MM.1S (cell line): ENCODE results near the gene ECT2.

Experiments used
- DNase-seq: peaks from one replicate; pipeline ENCODE4 v3.0.0-alpha.2; 2015
- H2AFZ ChIP-seq: fragments of 300-600 bp; sonication (generic); 2 replicates; pipeline ENCODE4 v1.6.0; 2016; ENCODE audit warnings: antibody characterized with exemption, low read length
- H3F3A ChIP-seq: fragments of 300-600 bp; sonication (generic); 2 replicates; pipeline ENCODE4 v1.6.1; 2016; ENCODE audit warnings: mild to moderate bottlenecking, antibody characterized with exemption, low read length, moderate library complexity, mixed read lengths; ENCODE audit not compliant: insufficient read depth
- H3K27ac ChIP-seq: fragments of 300-600 bp; sonication (generic); 2 replicates; pipeline ENCODE4 v1.5.1; 2016; ENCODE audit warnings: mild to moderate bottlenecking, low read length
- H3K27me3 ChIP-seq: fragments of 300-600 bp; sonication (generic); replicated peaks from 2 replicates; pipeline ENCODE4 v1.6.0; 2016; ENCODE audit warnings: low read length; ENCODE audit not compliant: insufficient read depth
- H3K36me3 ChIP-seq: fragments of 300-600 bp; sonication (generic); replicated peaks from 2 replicates; pipeline ENCODE4 v1.6.1; 2016; ENCODE audit warnings: mild to moderate bottlenecking, low read length, mixed read lengths; ENCODE audit not compliant: insufficient read depth
- H3K4me1 ChIP-seq: fragments of 300-600 bp; sonication (generic); 2 replicates; pipeline ENCODE4 v1.6.1; 2016; ENCODE audit warnings: low read length, mixed read lengths
- H3K4me2 ChIP-seq: fragments of 300-600 bp; sonication (generic); 2 replicates; pipeline ENCODE4 v1.6.0; 2016; ENCODE audit warnings: low read depth, low read length
- H3K4me3 ChIP-seq: fragments of 300-600 bp; sonication (generic); 2 replicates; pipeline ENCODE4 v1.5.1; 2016; ENCODE audit warnings: low read length, mixed read lengths
- H3K79me2 ChIP-seq: fragments of 300-600 bp; sonication (generic); 2 replicates; pipeline ENCODE4 v1.6.1; 2016; ENCODE audit warnings: mixed run types, low read length, mixed read lengths
- H3K9ac ChIP-seq: fragments of 300-600 bp; sonication (generic); 2 replicates; pipeline ENCODE4 v1.6.1; 2016; ENCODE audit warnings: low read length, mixed read lengths
- H3K9me2 ChIP-seq: fragments of 300-600 bp; sonication (generic); replicated peaks from 2 replicates; pipeline ENCODE4 v1.6.1; 2016; ENCODE audit warnings: mild to moderate bottlenecking, low read length, mixed read lengths; ENCODE audit not compliant: insufficient read depth
- H3K9me3 ChIP-seq: fragments of 300-600 bp; sonication (generic); replicated peaks from 2 replicates; pipeline ENCODE4 v1.6.1; 2016; ENCODE audit warnings: mild to moderate bottlenecking, low read length, mixed read lengths; ENCODE audit not compliant: insufficient read depth
- H4K20me1 ChIP-seq: fragments of 300-600 bp; sonication (generic); 2 replicates; pipeline ENCODE4 v1.6.1; 2016; ENCODE audit warnings: mild to moderate bottlenecking, low read length, moderate library complexity, mixed read lengths; ENCODE audit not compliant: insufficient read depth
- EZH2 ChIP-seq: fragments of 300-600 bp; sonication (generic); optimal IDR thresholded peaks from 2 replicates; pipeline ENCODE3; 2017; ENCODE audit warnings: low read depth, mild to moderate bottlenecking, antibody characterized with exemption, low read length, mixed read lengths
- EZH2phosphoT487 ChIP-seq: fragments of 300-600 bp; sonication (generic); IDR thresholded peaks from 2 replicates; pipeline ENCODE4 v1.6.1; 2018; ENCODE audit warnings: antibody characterized with exemption, low read length
- TF ChIP-seq, protein P1 (sequence below): fragments of 300-600 bp; sonication (generic); IDR thresholded peaks from 2 replicates; pipeline ENCODE4 v1.5.1; 2016; ENCODE audit warnings: antibody characterized with exemption, low read length, mixed read lengths

Gene ECT2

DNA sequence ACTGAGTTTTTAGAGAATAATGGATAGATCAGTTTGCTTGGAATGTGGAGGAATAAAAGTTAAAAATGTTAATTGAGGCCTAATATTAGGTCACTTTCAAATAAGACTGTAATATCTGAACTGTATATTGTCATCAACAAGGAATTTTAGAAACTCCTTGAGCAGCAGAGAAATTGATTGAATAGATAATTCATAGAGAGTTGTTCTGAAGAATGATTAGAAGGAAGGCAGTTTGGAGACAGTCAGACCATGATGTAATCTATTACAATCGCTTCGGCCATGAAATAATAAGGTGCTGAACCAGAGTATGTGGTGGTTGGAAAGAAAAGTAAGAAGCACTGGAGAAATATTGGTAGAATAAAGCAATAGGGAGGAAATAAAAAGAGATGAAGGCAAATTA, 15.7 kb downstream of the ECT2 start:
- Histone ChIP-seq H3K36me3 (peaks cover 23% of the 10 kb centered on the region; the same call in 1 of the 2 replicates), H3F3A (no peaks in the 10 kb centered on the region), H3K9me2 (no peaks in the 10 kb centered on the region), H3K9me3 (no peaks in the 10 kb centered on the region), H3K4me3 (no peak overlapping the region), H4K20me1 (no peaks in the 10 kb centered on the region), H3K79me2 (no peaks in the 10 kb centered on the region), H3K27me3 (no peaks in the 10 kb centered on the region), H3K4me1 (peaks cover 2% of the 10 kb centered on the region; the same call in 1 of the 2 replicates), H3K9ac (no peak overlapping the region), H2AFZ (no peak overlapping the region), H3K27ac (no peak overlapping the region), H3K4me2 (no peak overlapping the region)
- no peak for DNase-seq
- TF ChIP-seq, protein P1, sequence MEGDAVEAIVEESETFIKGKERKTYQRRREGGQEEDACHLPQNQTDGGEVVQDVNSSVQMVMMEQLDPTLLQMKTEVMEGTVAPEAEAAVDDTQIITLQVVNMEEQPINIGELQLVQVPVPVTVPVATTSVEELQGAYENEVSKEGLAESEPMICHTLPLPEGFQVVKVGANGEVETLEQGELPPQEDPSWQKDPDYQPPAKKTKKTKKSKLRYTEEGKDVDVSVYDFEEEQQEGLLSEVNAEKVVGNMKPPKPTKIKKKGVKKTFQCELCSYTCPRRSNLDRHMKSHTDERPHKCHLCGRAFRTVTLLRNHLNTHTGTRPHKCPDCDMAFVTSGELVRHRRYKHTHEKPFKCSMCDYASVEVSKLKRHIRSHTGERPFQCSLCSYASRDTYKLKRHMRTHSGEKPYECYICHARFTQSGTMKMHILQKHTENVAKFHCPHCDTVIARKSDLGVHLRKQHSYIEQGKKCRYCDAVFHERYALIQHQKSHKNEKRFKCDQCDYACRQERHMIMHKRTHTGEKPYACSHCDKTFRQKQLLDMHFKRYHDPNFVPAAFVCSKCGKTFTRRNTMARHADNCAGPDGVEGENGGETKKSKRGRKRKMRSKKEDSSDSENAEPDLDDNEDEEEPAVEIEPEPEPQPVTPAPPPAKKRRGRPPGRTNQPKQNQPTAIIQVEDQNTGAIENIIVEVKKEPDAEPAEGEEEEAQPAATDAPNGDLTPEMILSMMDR, result no peak
- TF ChIP-seq EZH2phosphoT487 (no peak), EZH2 (no peak)

DNA sequence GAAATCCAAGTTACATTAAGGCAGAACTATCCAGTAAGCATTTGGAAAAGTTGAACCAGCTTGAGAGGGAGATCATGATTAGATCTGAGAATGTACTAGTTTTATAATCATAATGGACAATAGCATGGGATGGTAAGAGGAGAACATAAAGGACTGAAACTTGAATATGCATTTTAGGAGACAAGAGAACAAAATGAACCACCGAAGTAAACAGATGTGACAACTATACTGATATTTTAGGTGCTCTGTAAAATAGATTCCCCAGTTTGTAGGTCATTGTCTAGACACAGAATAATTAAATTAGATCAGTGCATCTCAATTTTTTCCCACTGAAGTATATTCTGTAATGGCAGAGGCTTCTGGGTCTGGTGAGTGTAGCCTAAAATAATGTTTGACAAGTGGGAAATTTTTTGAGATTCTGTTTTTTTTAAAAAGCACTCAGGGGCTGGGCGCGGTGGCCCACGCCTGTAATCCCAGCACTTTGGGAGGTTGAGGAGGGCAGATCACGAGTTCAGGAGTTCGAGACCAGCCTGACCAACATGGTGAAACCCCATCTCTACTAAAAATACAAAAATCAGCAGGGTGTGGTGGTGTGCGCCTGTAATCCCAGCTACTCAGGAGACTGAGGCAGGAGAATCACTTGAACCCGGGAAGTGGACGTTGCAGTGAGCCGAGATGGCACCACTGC, 16.3 kb downstream of the ECT2 start:
- H3K9me3 ChIP-seq, result no peaks in the 10 kb centered on the region
- H4K20me1 ChIP-seq, result no peaks in the 10 kb centered on the region
- TF ChIP-seq, protein P1, result no peak
- TF ChIP-seq EZH2 (no peak), EZH2phosphoT487 (no peak)
- H3F3A ChIP-seq, result no peaks in the 10 kb centered on the region; the same call in 1 of the 2 replicates
- no peak overlapping the region for H3K4me3 ChIP-seq
- H3K4me1 ChIP-seq, result peaks cover 6% of the 10 kb centered on the region; the same call in 1 of the 2 replicates
- no peak overlapping the region for H3K9ac ChIP-seq
- peaks cover 23% of the 10 kb centered on the region; the same call in 1 of the 2 replicates for H3K36me3 ChIP-seq
- no peak overlapping the region for H3K27ac ChIP-seq
- H3K79me2 ChIP-seq, result no peaks in the 10 kb centered on the region
- DNase-seq, result no peak
- no peaks in the 10 kb centered on the region for H3K27me3 ChIP-seq
- no peak overlapping the region for H3K4me2 ChIP-seq
- no peaks in the 10 kb centered on the region for H3K9me2 ChIP-seq
- no peak overlapping the region for H2AFZ ChIP-seq

DNA sequence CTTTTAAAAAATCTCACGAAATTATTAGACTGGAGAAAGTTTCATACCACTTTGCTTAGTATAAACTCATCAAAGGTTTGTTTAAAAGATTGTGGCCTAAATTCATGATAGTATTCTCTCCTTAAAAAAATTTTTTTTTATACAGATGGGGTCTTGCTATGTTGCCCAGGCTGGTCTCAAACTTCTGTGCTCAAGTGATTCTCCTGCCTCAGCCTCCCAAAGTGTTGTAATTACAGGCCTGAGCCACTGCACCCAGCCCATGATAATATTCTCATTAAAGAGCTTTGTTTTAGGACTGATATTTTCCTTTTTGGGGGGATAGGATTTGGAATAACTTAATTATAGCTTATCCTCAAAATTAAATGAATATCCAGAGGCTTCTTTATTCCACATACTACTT, 19.9 kb downstream of the ECT2 start:
- Histone ChIP-seq H3K79me2 (no peaks in the 10 kb centered on the region), H3K4me1 (peaks cover 6% of the 10 kb centered on the region; the same call in 1 of the 2 replicates), H2AFZ (no peak overlapping the region), H3K4me3 (no peak overlapping the region), H3K4me2 (no peak overlapping the region), H3K36me3 (peaks cover 20% of the 10 kb centered on the region; the same call in 1 of the 2 replicates), H3K27me3 (no peaks in the 10 kb centered on the region), H3K9me3 (no peaks in the 10 kb centered on the region), H3K9ac (no peak overlapping the region), H4K20me1 (no peaks in the 10 kb centered on the region), H3K9me2 (no peaks in the 10 kb centered on the region), H3F3A (no peaks in the 10 kb centered on the region; the same call in 1 of the 2 replicates), H3K27ac (no peak overlapping the region)
- TF ChIP-seq, protein P1, result no peak
- TF ChIP-seq EZH2phosphoT487, result no peak
- TF ChIP-seq EZH2, result no peak
- no peak for DNase-seq
